Neural progenitor cell (in vitro differentiated cells): ENCODE data around the gene ASPN. TPM values are rescaled to one million over a fixed set of nuclear protein-coding genes. Genes with fewer than 3 reads are reported as not detected.

Source experiments
- DNase-seq: peaks from one replicate; pipeline ENCODE4 v3.0.0-alpha.2; 2016; ENCODE audit warnings: low spot score
- H2AFZ ChIP-seq: fragments of 200-600 bp; sonication (generic); replicated peaks from 2 replicates; pipeline ENCODE4 v1.6.1; 2016; ENCODE audit warnings: antibody characterized with exemption
- H3F3A ChIP-seq: fragments of 200-600 bp; sonication (generic); 2 replicates; pipeline ENCODE4 v1.6.1; 2016; ENCODE audit warnings: antibody characterized with exemption, low read depth
- H3K27ac ChIP-seq: fragments of 200-600 bp; sonication (generic); 2 replicates; pipeline ENCODE4 v1.5.1; 2016; ENCODE audit warnings: mild to moderate bottlenecking
- H3K27me3 ChIP-seq: fragments of 200-600 bp; sonication (generic); 2 replicates; pipeline ENCODE4 v1.6.1; 2016; ENCODE audit warnings: mild to moderate bottlenecking, moderate library complexity
- H3K36me3 ChIP-seq: fragments of 200-600 bp; sonication (generic); 2 replicates; pipeline ENCODE4 v1.5.1; 2016
- H3K4me1 ChIP-seq: fragments of 200-600 bp; sonication (generic); 2 replicates; pipeline ENCODE4 v1.6.1; 2016; ENCODE audit warnings: mixed run types
- H3K4me2 ChIP-seq: fragments of 200-600 bp; sonication (generic); 2 replicates; pipeline ENCODE4 v1.6.1; 2016
- H3K4me3 ChIP-seq: fragments of 200-600 bp; sonication (generic); 2 replicates; pipeline ENCODE4 v1.5.1; 2016
- H3K79me2 ChIP-seq: fragments of 200-600 bp; sonication (generic); 2 replicates; pipeline ENCODE4 v1.6.1; 2016; ENCODE audit warnings: low read depth
- H3K9ac ChIP-seq: fragments of 200-600 bp; sonication (generic); 2 replicates; pipeline ENCODE4 v1.6.1; 2016
- H3K9me3 ChIP-seq: fragments of 200-600 bp; sonication (generic); 2 replicates; pipeline ENCODE4 v1.5.1; 2016; ENCODE audit warnings: low read depth
- H4K20me1 ChIP-seq: fragments of 200-600 bp; sonication (generic); 2 replicates; pipeline ENCODE4 v1.6.1; 2016; ENCODE audit warnings: low read depth
- H3K27ac Mint-ChIP-seq: 3 replicates; pipeline ENCODE4 v1.8.0; 2021; ENCODE audit warnings: mixed read lengths
- H3K27me3 Mint-ChIP-seq: 2 replicates; pipeline ENCODE4 v1.8.0; 2022; ENCODE audit warnings: low read depth, mild to moderate bottlenecking, inconsistent platforms, moderate library complexity, mixed read lengths; ENCODE audit not compliant: insufficient read depth
- H3K36me3 Mint-ChIP-seq: 3 replicates; pipeline ENCODE4 v1.8.0; 2021; ENCODE audit warnings: mixed read lengths
- H3K4me1 Mint-ChIP-seq: 3 replicates; pipeline ENCODE4 v1.8.0; 2021; ENCODE audit warnings: mixed read lengths
- H3K4me3 Mint-ChIP-seq: 3 replicates; pipeline ENCODE4 v1.8.0; 2021; ENCODE audit warnings: mild to moderate bottlenecking, moderate library complexity, mixed read lengths
- H3K9me3 Mint-ChIP-seq: 3 replicates; pipeline ENCODE4 v1.8.0; 2020; ENCODE audit warnings: mixed read lengths
- CTCF ChIP-seq: fragments of 200-600 bp; sonication (generic); IDR thresholded peaks from 2 replicates; pipeline ENCODE4 v1.5.1; 2017; ENCODE audit warnings: antibody characterized with exemption, mild to moderate bottlenecking
- EZH2 ChIP-seq: fragments of 200-600 bp; sonication (generic); IDR thresholded peaks from 2 replicates; pipeline ENCODE4 v1.6.1; 2017; ENCODE audit warnings: antibody characterized with exemption, mild to moderate bottlenecking, moderate library complexity
- EZH2phosphoT487 ChIP-seq: fragments of 200-600 bp; sonication (generic); IDR thresholded peaks from 2 replicates; pipeline ENCODE4 v1.6.1; 2017; ENCODE audit warnings: antibody characterized with exemption
- total RNA-seq: library from RNA; depleted of rRNA; stranded (reverse); fragments of >200 nt; gene quantifications from 2 replicates; pipeline ENCODE4 v1.2.3, GENCODE V29; 2015; ENCODE audit warnings: low replicate concordance

Gene ASPN
- total RNA-seq, 1 donor from 2014 or later, result not detected

GRCh38 chr9:92527832-92528521 is 45.7 kb upstream of the ASPN start:
- Mint-ChIP-seq H3K4me3 (no peak overlapping the region), H3K9me3 (no peaks in the 10 kb centered on the region), H3K27ac (no peak overlapping the region), H3K27me3 (no peaks in the 10 kb centered on the region), H3K4me1 (peaks cover 3% of the 10 kb centered on the region), H3K36me3 (no peaks in the 10 kb centered on the region)
- H3K4me1 ChIP-seq, result peaks cover 10% of the 10 kb centered on the region
- no peaks in the 10 kb centered on the region for H3K9me3 ChIP-seq
- no peaks in the 10 kb centered on the region for H3K27me3 ChIP-seq
- DNase-seq, result no peak
- no peak overlapping the region for H2AFZ ChIP-seq
- no peaks in the 10 kb centered on the region for H3F3A ChIP-seq
- no peak for TF ChIP-seq EZH2phosphoT487
- TF ChIP-seq EZH2, result no peak
- no peak for TF ChIP-seq CTCF
- no peak overlapping the region for H3K9ac ChIP-seq
- H4K20me1 ChIP-seq, result no peaks in the 10 kb centered on the region
- no peak overlapping the region for H3K27ac ChIP-seq
- H3K79me2 ChIP-seq, result no peaks in the 10 kb centered on the region
- H3K4me3 ChIP-seq, result no peak overlapping the region
- H3K36me3 ChIP-seq, result no peaks in the 10 kb centered on the region
- no peak overlapping the region for H3K4me2 ChIP-seq

DNA sequence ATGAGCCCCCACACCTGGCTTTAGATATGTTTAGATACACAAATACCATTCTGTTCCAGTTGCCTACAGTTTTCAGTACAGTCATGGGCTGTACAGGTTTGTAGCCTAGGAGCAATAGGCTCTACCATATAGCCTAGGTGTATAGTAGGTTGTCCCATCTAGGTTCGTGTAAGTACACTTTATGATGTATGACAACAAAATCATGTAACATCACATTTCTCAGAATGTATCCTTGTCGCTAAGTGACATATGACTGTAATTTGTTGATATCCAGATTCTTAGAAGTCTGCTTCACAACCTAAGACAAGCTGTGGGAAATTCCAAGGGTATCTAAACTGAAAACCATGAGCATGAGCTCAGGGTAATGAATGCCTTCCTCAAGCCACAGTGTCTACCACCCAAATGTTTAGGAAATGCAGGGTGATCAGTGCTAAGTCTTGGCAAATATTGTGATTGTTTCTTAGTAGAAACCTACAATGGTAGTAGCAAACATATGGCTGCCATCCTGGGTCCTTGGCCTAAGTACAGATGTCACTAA is 45.1 kb upstream of the ASPN start:
- peaks cover 3% of the 10 kb centered on the region for H3K4me1 Mint-ChIP-seq
- H3K27ac Mint-ChIP-seq, result no peak overlapping the region
- Histone ChIP-seq H3K27me3 (no peaks in the 10 kb centered on the region), H3K36me3 (no peaks in the 10 kb centered on the region), H3K4me2 (no peak overlapping the region), H3K79me2 (no peaks in the 10 kb centered on the region), H3F3A (no peaks in the 10 kb centered on the region), H4K20me1 (no peaks in the 10 kb centered on the region), H3K4me1 (peaks cover 10% of the 10 kb centered on the region), H3K9me3 (no peaks in the 10 kb centered on the region), H3K4me3 (no peak overlapping the region), H3K27ac (no peak overlapping the region), H3K9ac (no peak overlapping the region), H2AFZ (no peak overlapping the region)
- no peaks in the 10 kb centered on the region for H3K9me3 Mint-ChIP-seq
- no peaks in the 10 kb centered on the region for H3K36me3 Mint-ChIP-seq
- H3K27me3 Mint-ChIP-seq, result no peaks in the 10 kb centered on the region
- no peak for DNase-seq
- H3K4me3 Mint-ChIP-seq, result no peak overlapping the region
- TF ChIP-seq EZH2phosphoT487, result no peak
- no peak for TF ChIP-seq CTCF
- TF ChIP-seq EZH2, result no peak

DNA sequence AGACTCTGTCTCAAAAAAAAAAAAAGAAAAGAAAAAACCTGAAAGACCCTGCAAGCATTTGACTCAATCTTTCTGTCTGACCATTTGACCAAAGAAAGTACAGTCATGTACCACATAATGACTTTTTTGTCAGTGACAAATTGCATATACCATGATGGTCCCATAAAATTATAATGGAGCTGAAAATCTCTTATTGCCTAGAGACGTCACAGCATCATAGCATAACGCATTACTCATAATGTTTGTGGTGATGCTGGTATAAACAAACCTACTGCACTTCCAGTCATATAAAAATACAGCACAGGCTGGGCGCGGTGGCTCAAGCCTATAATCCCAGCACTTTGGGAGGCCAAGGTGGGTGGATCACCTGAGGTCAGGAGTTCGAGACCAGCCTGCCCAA is 43.0 kb upstream of the ASPN start:
- H3K27me3 Mint-ChIP-seq, result no peaks in the 10 kb centered on the region
- H3K27me3 ChIP-seq, result no peaks in the 10 kb centered on the region
- H3F3A ChIP-seq, result no peaks in the 10 kb centered on the region
- no peak overlapping the region for H3K4me2 ChIP-seq
- H3K27ac Mint-ChIP-seq, result no peak overlapping the region
- peaks cover 10% of the 10 kb centered on the region for H3K4me1 ChIP-seq
- no peak for DNase-seq
- H3K4me3 ChIP-seq, result no peak overlapping the region
- no peak overlapping the region for H3K27ac ChIP-seq
- H3K9me3 Mint-ChIP-seq, result no peaks in the 10 kb centered on the region
- no peak overlapping the region for H3K4me3 Mint-ChIP-seq
- TF ChIP-seq EZH2phosphoT487 (no peak), EZH2 (no peak), CTCF (no peak)
- peaks cover 3% of the 10 kb centered on the region for H3K4me1 Mint-ChIP-seq
- no peak overlapping the region for H2AFZ ChIP-seq
- H3K79me2 ChIP-seq, result no peaks in the 10 kb centered on the region
- H4K20me1 ChIP-seq, result no peaks in the 10 kb centered on the region
- no peaks in the 10 kb centered on the region for H3K36me3 ChIP-seq
- no peak overlapping the region for H3K9ac ChIP-seq
- H3K36me3 Mint-ChIP-seq, result no peaks in the 10 kb centered on the region
- H3K9me3 ChIP-seq, result no peaks in the 10 kb centered on the region
